C4-2B (cell line): Measurements from ENCODE around the gene ERBB4.

Experiments used
- H3K27ac ChIP-seq: fragments of 450-650 bp; 2 replicates; pipeline ENCODE4 v1.5.1; 2017
- CTCF ChIP-seq: fragments of 450-650 bp; conservative IDR thresholded peaks from 2 replicates; pipeline ENCODE4 v1.5.1; 2017; ENCODE audit warnings: mild to moderate bottlenecking
- ZFX ChIP-seq: fragments of 450-650 bp; IDR thresholded peaks from 2 replicates; pipeline ENCODE4 v1.6.1; 2017

Gene ERBB4

GRCh38 chr2:212528106-212528856, 10.3 kb downstream of the ERBB4 start:
- no peak overlapping the region for H3K27ac ChIP-seq
- TF ChIP-seq ZFX (no peak), CTCF (peak; percentile 28)

GRCh38 chr2:212526059-212526458, 12.5 kb downstream of the ERBB4 start:
- no peak for TF ChIP-seq ZFX
- TF ChIP-seq CTCF = no peak
- no peak overlapping the region for H3K27ac ChIP-seq

- TF ChIP-seq ZFX = no peak
- no peak for TF ChIP-seq CTCF
- no peak overlapping the region for H3K27ac ChIP-seq
Measured at GRCh38 chr2:212523756-212524155, 14.8 kb downstream of the ERBB4 start.

- H3K27ac ChIP-seq = no peak overlapping the region
- no peak for TF ChIP-seq ZFX
- peak; percentile 44 for TF ChIP-seq CTCF
Measured at GRCh38 chr2:212520340-212520739, 18.3 kb downstream of the ERBB4 start.

GRCh38 chr2:212517693-212518092, 20.9 kb downstream of the ERBB4 start:
- H3K27ac ChIP-seq = no peak overlapping the region
- no peak for TF ChIP-seq CTCF
- no peak for TF ChIP-seq ZFX

GRCh38 chr2:212505586-212505985, 33.0 kb downstream of the ERBB4 start:
- H3K27ac ChIP-seq = no peak overlapping the region
- no peak for TF ChIP-seq ZFX
- no peak for TF ChIP-seq CTCF

- no peak overlapping the region for H3K27ac ChIP-seq
- no peak for TF ChIP-seq CTCF
- no peak for TF ChIP-seq ZFX
Measured at GRCh38 chr2:212495046-212495445, 43.6 kb downstream of the ERBB4 start.
